Stimulated activated CD8-positive, alpha-beta memory T cell treated with anti-CD3 and anti-CD28 coated beads, Interleukin-7, amount 100 ng/mL, for 48 hours (primary cell): ENCODE measurements around the gene APMAP.
A peak's percentile ranks its signal among the peaks of the same experiment; 100 is the strongest.
"Not testable (repeated sequence)": the region's sequence is repeated elsewhere in the genome, so short reads cannot be mapped to it uniquely, and the experiment has no call there.

ENCODE experiments used
- DNase-seq, 2 donors: peaks; one replicate each; pipeline ENCODE4 v3.0.0-alpha.2; 2020; ENCODE audit warnings: low read depth in 1 of 2; ENCODE audit errors: extremely low read depth in 1 of 2

APMAP gene

GRCh38 chr20:24954566-24954965 is 38.0 kb downstream of the APMAP start:
- no peak for DNase-seq

GRCh38 chr20:24954151-24954550 is 38.4 kb downstream of the APMAP start:
- no peak for DNase-seq

GRCh38 chr20:24953621-24954133 is 38.9 kb downstream of the APMAP start:
- DNase-seq: no peak

GRCh38 chr20:24953209-24953575 is 39.4 kb downstream of the APMAP start:
- DNase-seq: no peak

- DNase-seq: no peak
Measured at GRCh38 chr20:24952376-24953208, 40.0 kb downstream of the APMAP start.

- no peak for DNase-seq
Measured at GRCh38 chr20:24951536-24952083, 40.9 kb downstream of the APMAP start.

GRCh38 chr20:24950836-24951525 is 41.6 kb downstream of the APMAP start:
- no peak for DNase-seq

- no peak for DNase-seq
Measured at GRCh38 chr20:24950128-24950835, 42.3 kb downstream of the APMAP start.

GRCh38 chr20:24949756-24950127 is 42.8 kb downstream of the APMAP start:
- DNase-seq: peak in 1 of 2 donors; percentile 18

GRCh38 chr20:24948939-24949679 is 43.4 kb downstream of the APMAP start, which contains the start of gene CST7:
Gene CST7 (plus strand): TSS chr20:24949269. CDS start chr20:24949506, 237 bp downstream.
- peak; percentile 78 to 90 for DNase-seq

GRCh38 chr20:24948396-24948938 is 44.1 kb downstream of the APMAP start:
- not testable (repeated sequence) for DNase-seq

- not testable (repeated sequence) for DNase-seq
Measured at GRCh38 chr20:24946376-24946775, 46.2 kb downstream of the APMAP start.

GRCh38 chr20:24943731-24944130 is 48.8 kb downstream of the APMAP start:
- DNase-seq: no peak

GRCh38 chr20:24943196-24943595 is 49.4 kb downstream of the APMAP start:
- no peak for DNase-seq

GRCh38 chr20:24942679-24943078 is 49.9 kb downstream of the APMAP start:
- DNase-seq: no peak

- DNase-seq: no peak
Measured at GRCh38 chr20:24939036-24939435, 53.5 kb downstream of the APMAP start.

GRCh38 chr20:24938498-24938897 is 54.1 kb downstream of the APMAP start:
- no peak for DNase-seq

- DNase-seq: no peak
Measured at GRCh38 chr20:24937579-24937978, 55.0 kb downstream of the APMAP start.

- no peak for DNase-seq
Measured at GRCh38 chr20:24936526-24937407, 55.8 kb downstream of the APMAP start.
